ENCODE data around the gene DISP3.

- no peak for TF ChIP-seq POLR2AphosphoS5 (IDR thresholded peaks at IDR 0.05; ENCODE audit: borderline replicate concordance, low read depth, low read length)
- TF ChIP-seq EZH2 (IDR thresholded peaks at IDR 0.05), result no peak
Measured at GRCh38 chr1:11558276-11558675, 79.3 kb downstream of the DISP3 start.

All from SK-N-MC (cell line).